ENCODE results near the gene MED10.

- no peak for TF ChIP-seq CTCF (IDR thresholded peaks at IDR 0.05; ENCODE audit: poor library complexity, severe bottlenecking)
- no peak for TF ChIP-seq RAD21 (conservative IDR thresholded peaks at IDR 0.05)
- no peak for TF ChIP-seq EP300 (conservative IDR thresholded peaks at IDR 0.05; ENCODE audit: poor library complexity, severe bottlenecking)
- no peak for TF ChIP-seq POLR2AphosphoS5 (IDR thresholded peaks at IDR 0.05)
Measured at GRCh38 chr5:6389397-6389796, 11.1 kb upstream of the MED10 start.
